Measurements from ENCODE around the gene PSD2.

Gene PSD2

DNA sequence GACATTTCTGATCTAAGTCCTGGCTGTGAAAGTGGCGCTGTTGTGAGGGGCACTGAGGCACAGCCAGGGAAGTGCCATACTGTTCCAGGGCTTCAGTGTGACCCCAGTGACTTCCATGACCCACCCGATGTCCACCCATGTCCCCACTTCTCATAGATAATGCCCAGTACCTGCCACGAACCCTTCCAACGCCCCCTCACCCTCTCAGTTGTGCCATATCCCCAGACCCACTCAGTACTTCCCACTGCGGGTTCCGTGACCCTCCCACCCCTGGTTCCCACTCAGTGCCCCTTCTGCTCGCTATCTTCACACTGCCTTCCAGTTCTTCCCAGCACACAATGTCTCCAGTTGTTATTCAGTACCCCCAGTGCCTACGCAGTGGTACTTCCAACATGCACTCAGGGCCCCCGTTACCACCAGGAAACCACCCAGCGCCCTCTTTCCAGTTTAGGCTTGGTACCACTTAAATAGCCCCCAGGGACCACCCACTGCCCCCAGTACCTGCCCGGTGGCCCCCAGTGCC lies 30.7 kb upstream of the PSD2 start:
- no peak overlapping the region for H3K4me3 ChIP-seq (ENCODE audit: low read depth, low read length)
- no peak for TF ChIP-seq CTCF (IDR thresholded peaks at IDR 0.05; ENCODE audit: low read depth, low read length)

- TF ChIP-seq CTCF (IDR thresholded peaks at IDR 0.05; ENCODE audit: low read depth, low read length), result peak; percentile 92
- H3K4me3 ChIP-seq (ENCODE audit: low read depth, low read length), result peak overlapping the region; percentile 65
These were observed 30.0 kb upstream of the PSD2 start for GRCh38 chr5:139765409-139766217.

- no peak overlapping the region for H3K4me3 ChIP-seq (ENCODE audit: low read depth, low read length)
These were observed 27.6 kb upstream of the PSD2 start for GRCh38 chr5:139767960-139768359.

GRCh38 chr5:139768807-139769465 lies 26.7 kb upstream of the PSD2 start:
- TF ChIP-seq CTCF (IDR thresholded peaks at IDR 0.05; ENCODE audit: low read depth, low read length), result no peak
- H3K4me3 ChIP-seq (ENCODE audit: low read depth, low read length), result no peak overlapping the region

More at GRCh38 chr5:139767960-139768359, 27.6 kb upstream of the PSD2 start:
- no peak for TF ChIP-seq CTCF (IDR thresholded peaks at IDR 0.05; ENCODE audit: low read depth, low read length)

DNA sequence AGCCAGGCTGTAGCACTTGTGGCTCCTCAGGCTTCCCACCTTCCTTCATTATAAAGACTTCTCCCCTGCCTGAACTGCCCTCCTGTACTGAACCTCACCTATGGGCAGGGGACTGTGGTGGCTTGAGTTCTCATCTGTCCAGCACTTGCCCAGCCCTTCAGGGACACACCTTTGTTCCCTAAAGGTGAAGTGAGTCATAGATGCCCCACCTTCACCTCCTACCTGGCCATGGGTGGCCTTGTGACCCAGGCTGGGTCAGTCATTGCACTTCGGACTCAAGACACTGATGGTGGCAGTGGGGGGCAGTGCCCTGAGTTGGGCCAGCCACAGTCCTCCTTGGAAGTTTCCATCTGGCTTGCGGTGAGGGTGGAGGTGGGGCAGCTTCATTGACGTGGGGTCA lies 26.1 kb upstream of the PSD2 start:
- TF ChIP-seq CTCF (IDR thresholded peaks at IDR 0.05; ENCODE audit: low read depth, low read length), result no peak
- H3K4me3 ChIP-seq (ENCODE audit: low read depth, low read length), result no peak overlapping the region

GRCh38 chr5:139770722-139771121 lies 24.9 kb upstream of the PSD2 start:
- no peak overlapping the region for H3K4me3 ChIP-seq (ENCODE audit: low read depth, low read length)
- no peak for TF ChIP-seq CTCF (IDR thresholded peaks at IDR 0.05; ENCODE audit: low read depth, low read length)
